ENCODE measurements around the gene SFXN4. TPM values are rescaled to one million over a fixed set of nuclear protein-coding genes. Genes with fewer than 3 reads are reported as not detected.
A peak's percentile ranks its signal among the peaks of the same experiment; 100 is the strongest.
"Not testable (repeated sequence)": the region's sequence is repeated elsewhere in the genome, so short reads cannot be mapped to it uniquely, and the experiment has no call there.

The SFXN4 gene
- total RNA-seq, 1 experiment from 2014 or later = 24.0 TPM

DNA sequence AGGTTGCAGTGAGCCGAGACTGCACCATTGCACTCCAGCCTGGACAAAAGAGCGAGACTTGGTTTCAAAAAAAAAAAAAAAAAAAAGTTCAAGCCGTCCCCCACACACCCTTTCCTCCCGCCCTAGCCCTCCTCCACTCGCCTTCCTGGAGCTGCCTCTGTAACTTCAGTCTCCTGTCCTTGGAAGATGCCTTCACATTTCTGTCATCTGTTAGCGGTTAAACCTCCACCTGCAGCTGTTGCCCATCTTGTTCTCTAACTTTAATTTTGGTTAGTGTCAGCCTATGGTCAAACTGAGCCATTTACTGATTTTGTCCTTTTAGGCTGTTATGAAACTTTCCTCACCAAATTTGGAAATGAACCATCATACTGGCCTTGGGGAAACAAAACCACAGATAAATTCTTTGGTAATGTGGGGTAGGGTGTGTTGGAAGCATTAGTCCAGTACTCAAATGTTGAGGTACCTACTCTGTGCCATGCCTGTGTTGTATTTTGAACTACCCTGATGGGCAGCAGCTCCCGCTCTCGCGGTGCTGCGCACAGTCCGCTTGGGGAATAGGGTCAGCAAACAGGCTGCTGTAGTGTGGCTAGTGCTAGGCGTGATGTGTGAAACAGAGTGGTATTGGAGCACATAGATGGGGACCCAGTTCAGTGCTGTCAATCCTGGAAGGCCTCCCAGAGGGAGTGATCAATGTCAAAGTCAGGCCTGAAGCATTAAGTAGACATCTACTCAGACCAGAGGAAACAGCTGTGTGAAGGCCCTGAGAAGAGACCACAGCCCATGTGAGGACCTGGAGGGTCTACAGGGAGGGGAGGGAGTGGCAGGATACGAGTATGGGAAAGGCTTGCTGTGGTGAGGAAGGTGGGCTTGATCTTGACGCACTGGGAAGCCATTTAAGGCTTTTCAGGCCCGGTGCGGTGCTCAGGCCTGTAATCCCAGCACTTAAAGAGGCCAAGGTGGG is 26.9 kb downstream of the SFXN4 start (continued):
- TF ChIP-seq, protein P1, sequence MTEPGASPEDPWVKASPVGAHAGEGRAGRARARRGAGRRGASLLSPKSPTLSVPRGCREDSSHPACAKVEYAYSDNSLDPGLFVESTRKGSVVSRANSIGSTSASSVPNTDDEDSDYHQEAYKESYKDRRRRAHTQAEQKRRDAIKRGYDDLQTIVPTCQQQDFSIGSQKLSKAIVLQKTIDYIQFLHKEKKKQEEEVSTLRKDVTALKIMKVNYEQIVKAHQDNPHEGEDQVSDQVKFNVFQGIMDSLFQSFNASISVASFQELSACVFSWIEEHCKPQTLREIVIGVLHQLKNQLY (CRISPR knock-in tag; IDR thresholded peaks at IDR 0.05) = no peak

DNA sequence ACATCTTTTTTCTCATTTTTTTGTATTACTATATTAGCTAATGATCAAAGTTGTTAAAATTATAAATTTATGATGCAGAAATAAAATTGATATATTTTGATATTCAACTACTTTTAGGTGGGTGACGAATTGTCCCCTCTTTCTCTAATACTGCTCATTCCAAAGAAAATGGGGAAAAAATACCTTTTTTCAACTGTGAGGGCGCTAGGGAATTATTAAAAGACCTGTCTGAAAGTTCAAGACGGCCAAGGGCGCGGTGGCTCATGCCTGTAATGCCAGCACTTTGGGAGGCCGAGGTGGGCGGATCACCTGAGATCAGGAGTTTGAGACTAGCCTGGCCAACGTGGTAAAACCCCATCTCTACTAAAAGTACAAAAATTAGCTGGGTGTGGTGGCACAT is 27.6 kb downstream of the SFXN4 start:
- POLR2A ChIA-PET = interaction anchor here (0.7 kb wide), 1 partner anchor 429 kb away, joined by 3 read pairs; no protein-coding TSS in a partner anchor

DNA sequence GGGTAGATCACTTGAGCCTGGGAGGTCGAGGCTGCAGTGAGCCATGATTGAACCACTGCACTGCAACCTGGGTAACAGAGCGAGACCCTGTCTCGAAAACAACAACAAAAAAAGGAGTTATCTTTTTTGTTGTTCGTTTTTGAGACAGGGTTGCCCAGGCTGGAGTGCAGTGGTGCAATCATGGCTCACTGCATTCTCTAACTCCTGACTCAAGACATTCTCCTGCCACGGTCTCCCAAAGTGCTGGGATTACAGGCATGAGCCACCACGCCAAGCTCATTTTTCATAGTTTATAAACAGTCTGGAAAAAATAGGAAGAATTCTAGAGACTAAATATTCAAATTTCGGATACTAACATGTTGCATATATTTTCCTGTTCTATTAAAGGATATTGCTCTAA is 29.4 kb downstream of the SFXN4 start:
- Mint-ChIP-seq H3K36me3 (peaks cover 32% of the 10 kb centered on the region), H3K27me3 (ENCODE audit: low read depth) (no peaks in the 10 kb centered on the region), H3K4me3 (no peak overlapping the region), H3K27ac (no peak overlapping the region), H3K9me3 (no peaks in the 10 kb centered on the region), H3K4me1 (no peaks in the 10 kb centered on the region)
- ATAC-seq = no peak
- POLR2A ChIA-PET = no interaction called here
- no peak for DNase-seq (ENCODE audit: low spot score)
- TF ChIP-seq ETV6 (CRISPR knock-in tag; IDR thresholded peaks at IDR 0.05) = no peak
- CTCF ChIA-PET = interaction anchor here (0.5 kb wide), 1 partner anchor 324 kb away, joined by 4 read pairs; no protein-coding TSS in a partner anchor

More for the DNA sequence above, 27.6 kb downstream of the SFXN4 start:
- ATAC-seq; H3K4me1 Mint-ChIP-seq; H3K4me3 Mint-ChIP-seq; H3K9me3 Mint-ChIP-seq; H3K27ac Mint-ChIP-seq; H3K27me3 Mint-ChIP-seq (ENCODE audit: low read depth); DNase-seq (ENCODE audit: low spot score): not testable (repeated sequence)
- peaks cover 17% of the 10 kb centered on the region for H3K36me3 Mint-ChIP-seq
- CTCF ChIA-PET = interaction anchor here (0.7 to 1.1 kb wide), 4 partner anchors 62 to 352 kb away, joined by 3 to 4 read pairs (median 3); no protein-coding TSS in a partner anchor

DNA sequence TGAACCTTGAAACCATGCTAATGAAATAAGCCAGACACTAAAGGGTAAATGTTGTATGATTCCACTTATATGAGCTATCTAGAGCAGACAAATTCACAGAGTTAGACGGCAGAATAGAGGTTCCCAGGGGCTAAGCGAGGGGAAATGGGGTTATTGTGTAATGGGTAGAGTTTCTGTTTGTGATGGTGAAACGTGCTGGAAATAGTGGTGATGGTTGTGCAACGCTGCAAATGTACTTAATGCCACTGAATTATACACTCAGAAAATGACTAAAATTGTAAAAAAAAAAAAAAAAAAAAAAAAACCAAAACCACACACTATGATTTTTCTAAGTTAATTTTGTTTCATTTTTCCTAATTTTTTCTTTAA is 30.0 kb downstream of the SFXN4 start:
- Mint-ChIP-seq H3K4me1 (no peaks in the 10 kb centered on the region), H3K27ac (no peak overlapping the region; the same call in 1 of the 2 replicates), H3K36me3 (peaks cover 38% of the 10 kb centered on the region), H3K27me3 (ENCODE audit: low read depth) (no peaks in the 10 kb centered on the region), H3K9me3 (no peaks in the 10 kb centered on the region), H3K4me3 (no peak overlapping the region)
- DNase-seq (ENCODE audit: low spot score) (no peak), ATAC-seq (no peak)
- POLR2A ChIA-PET = no interaction called here
- TF ChIP-seq ZNF138 (CRISPR knock-in tag; conservative IDR thresholded peaks at IDR 0.05) = no peak
- no peak for TF ChIP-seq SOX15 (CRISPR knock-in tag; IDR thresholded peaks at IDR 0.05)
- TF ChIP-seq, protein P2, sequence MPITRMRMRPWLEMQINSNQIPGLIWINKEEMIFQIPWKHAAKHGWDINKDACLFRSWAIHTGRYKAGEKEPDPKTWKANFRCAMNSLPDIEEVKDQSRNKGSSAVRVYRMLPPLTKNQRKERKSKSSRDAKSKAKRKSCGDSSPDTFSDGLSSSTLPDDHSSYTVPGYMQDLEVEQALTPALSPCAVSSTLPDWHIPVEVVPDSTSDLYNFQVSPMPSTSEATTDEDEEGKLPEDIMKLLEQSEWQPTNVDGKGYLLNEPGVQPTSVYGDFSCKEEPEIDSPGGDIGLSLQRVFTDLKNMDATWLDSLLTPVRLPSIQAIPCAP (CRISPR knock-in tag; IDR thresholded peaks at IDR 0.05) = no peak
- TF ChIP-seq, protein P3, sequence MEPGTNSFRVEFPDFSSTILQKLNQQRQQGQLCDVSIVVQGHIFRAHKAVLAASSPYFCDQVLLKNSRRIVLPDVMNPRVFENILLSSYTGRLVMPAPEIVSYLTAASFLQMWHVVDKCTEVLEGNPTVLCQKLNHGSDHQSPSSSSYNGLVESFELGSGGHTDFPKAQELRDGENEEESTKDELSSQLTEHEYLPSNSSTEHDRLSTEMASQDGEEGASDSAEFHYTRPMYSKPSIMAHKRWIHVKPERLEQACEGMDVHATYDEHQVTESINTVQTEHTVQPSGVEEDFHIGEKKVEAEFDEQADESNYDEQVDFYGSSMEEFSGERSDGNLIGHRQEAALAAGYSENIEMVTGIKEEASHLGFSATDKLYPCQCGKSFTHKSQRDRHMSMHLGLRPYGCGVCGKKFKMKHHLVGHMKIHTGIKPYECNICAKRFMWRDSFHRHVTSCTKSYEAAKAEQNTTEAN (CRISPR knock-in tag; IDR thresholded peaks at IDR 0.05) = no peak
- no peak for TF ChIP-seq ZNF423 (CRISPR knock-in tag; IDR thresholded peaks at IDR 0.05)
- no peak for TF ChIP-seq JAZF1 (CRISPR knock-in tag; IDR thresholded peaks at IDR 0.05)
- CTCF ChIA-PET = interaction anchor here (0.5 kb wide), 1 partner anchor 324 kb away, joined by 4 read pairs; no protein-coding TSS in a partner anchor

DNA sequence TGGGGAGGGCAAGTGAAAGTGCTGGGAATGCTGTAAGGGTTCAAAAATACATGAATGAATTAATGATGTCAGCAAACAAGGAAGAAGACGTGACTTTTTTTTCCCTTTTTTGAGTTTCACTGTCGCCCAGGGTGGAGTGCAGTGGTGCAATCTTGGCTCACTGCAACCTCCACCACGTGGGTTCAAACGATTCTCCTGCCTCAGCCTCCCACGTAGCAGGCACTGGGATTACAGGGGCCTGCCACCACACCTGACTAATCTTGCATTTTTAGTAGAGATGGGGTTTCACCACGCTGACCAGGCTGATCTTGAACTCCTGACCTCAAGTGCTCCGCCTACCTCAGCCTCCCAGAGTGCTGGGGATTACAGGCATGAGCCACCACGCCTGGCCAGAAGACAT is 31.6 kb downstream of the SFXN4 start:
- no peak for DNase-seq (ENCODE audit: low spot score)
- Mint-ChIP-seq H3K4me3 (no peak overlapping the region), H3K27ac (0 out of 2 replicates have a peak overlapping the region, but pooled peaks have one; percentile 64), H3K36me3 (peaks cover 52% of the 10 kb centered on the region), H3K27me3 (ENCODE audit: low read depth) (no peaks in the 10 kb centered on the region), H3K9me3 (no peaks in the 10 kb centered on the region), H3K4me1 (no peaks in the 10 kb centered on the region)
- ATAC-seq = no peak
- ChIA-PET POLR2A (no interaction called here), CTCF (no interaction called here)
- TF ChIP-seq SP1 (CRISPR knock-in tag; conservative IDR thresholded peaks at IDR 0.05) = no peak
- no peak for TF ChIP-seq SMAD3 (CRISPR knock-in tag; IDR thresholded peaks at IDR 0.05; ENCODE audit: borderline replicate concordance)
- TF ChIP-seq, protein P4, sequence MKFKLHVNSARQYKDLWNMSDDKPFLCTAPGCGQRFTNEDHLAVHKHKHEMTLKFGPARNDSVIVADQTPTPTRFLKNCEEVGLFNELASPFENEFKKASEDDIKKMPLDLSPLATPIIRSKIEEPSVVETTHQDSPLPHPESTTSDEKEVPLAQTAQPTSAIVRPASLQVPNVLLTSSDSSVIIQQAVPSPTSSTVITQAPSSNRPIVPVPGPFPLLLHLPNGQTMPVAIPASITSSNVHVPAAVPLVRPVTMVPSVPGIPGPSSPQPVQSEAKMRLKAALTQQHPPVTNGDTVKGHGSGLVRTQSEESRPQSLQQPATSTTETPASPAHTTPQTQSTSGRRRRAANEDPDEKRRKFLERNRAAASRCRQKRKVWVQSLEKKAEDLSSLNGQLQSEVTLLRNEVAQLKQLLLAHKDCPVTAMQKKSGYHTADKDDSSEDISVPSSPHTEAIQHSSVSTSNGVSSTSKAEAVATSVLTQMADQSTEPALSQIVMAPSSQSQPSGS (CRISPR knock-in tag; IDR thresholded peaks at IDR 0.05; ENCODE audit: borderline replicate concordance, low read depth) = no peak
- no peak for TF ChIP-seq ZNF121 (CRISPR knock-in tag; IDR thresholded peaks at IDR 0.05)
- TF ChIP-seq, protein P3 (CRISPR knock-in tag; IDR thresholded peaks at IDR 0.05) = no peak
- no peak for TF ChIP-seq CREM (CRISPR knock-in tag; IDR thresholded peaks at IDR 0.05)
- no peak for TF ChIP-seq ZNF138 (CRISPR knock-in tag; conservative IDR thresholded peaks at IDR 0.05)
- TF ChIP-seq, protein P5, sequence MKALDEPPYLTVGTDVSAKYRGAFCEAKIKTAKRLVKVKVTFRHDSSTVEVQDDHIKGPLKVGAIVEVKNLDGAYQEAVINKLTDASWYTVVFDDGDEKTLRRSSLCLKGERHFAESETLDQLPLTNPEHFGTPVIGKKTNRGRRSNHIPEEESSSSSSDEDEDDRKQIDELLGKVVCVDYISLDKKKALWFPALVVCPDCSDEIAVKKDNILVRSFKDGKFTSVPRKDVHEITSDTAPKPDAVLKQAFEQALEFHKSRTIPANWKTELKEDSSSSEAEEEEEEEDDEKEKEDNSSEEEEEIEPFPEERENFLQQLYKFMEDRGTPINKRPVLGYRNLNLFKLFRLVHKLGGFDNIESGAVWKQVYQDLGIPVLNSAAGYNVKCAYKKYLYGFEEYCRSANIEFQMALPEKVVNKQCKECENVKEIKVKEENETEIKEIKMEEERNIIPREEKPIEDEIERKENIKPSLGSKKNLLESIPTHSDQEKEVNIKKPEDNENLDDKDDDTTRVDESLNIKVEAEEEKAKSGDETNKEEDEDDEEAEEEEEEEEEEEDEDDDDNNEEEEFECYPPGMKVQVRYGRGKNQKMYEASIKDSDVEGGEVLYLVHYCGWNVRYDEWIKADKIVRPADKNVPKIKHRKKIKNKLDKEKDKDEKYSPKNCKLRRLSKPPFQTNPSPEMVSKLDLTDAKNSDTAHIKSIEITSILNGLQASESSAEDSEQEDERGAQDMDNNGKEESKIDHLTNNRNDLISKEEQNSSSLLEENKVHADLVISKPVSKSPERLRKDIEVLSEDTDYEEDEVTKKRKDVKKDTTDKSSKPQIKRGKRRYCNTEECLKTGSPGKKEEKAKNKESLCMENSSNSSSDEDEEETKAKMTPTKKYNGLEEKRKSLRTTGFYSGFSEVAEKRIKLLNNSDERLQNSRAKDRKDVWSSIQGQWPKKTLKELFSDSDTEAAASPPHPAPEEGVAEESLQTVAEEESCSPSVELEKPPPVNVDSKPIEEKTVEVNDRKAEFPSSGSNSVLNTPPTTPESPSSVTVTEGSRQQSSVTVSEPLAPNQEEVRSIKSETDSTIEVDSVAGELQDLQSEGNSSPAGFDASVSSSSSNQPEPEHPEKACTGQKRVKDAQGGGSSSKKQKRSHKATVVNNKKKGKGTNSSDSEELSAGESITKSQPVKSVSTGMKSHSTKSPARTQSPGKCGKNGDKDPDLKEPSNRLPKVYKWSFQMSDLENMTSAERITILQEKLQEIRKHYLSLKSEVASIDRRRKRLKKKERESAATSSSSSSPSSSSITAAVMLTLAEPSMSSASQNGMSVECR (CRISPR knock-in tag; IDR thresholded peaks at IDR 0.05; ENCODE audit: borderline replicate concordance) = no peak
- no peak for TF ChIP-seq ZBTB21 (CRISPR knock-in tag; IDR thresholded peaks at IDR 0.05; ENCODE audit: borderline replicate concordance)
